HEK293T (cell line): ENCODE results near the gene DNMT1.

Experiments
- ARNT ChIP-seq: fragments of 450-650 bp; IDR thresholded peaks from 2 replicates; pipeline ENCODE4 v1.6.1; 2017; ENCODE audit warnings: mild to moderate bottlenecking
- BHLHE40 ChIP-seq: fragments of 450-650 bp; IDR thresholded peaks from 2 replicates; pipeline ENCODE4 v1.6.1; 2016; ENCODE audit warnings: mild to moderate bottlenecking, moderate library complexity, borderline replicate concordance
- CTBP1 ChIP-seq: fragments of 450-650 bp; IDR thresholded peaks from 2 replicates; pipeline ENCODE4 v1.6.1; 2016; ENCODE audit warnings: borderline replicate concordance
- FOXA1 ChIP-seq: fragments of 450-650 bp; IDR thresholded peaks from 2 replicates; pipeline ENCODE4 v1.6.1; 2016; ENCODE audit warnings: mild to moderate bottlenecking
- FOXM1 ChIP-seq: fragments of 450-650 bp; IDR thresholded peaks from 2 replicates; pipeline ENCODE4 v1.6.1; 2017; ENCODE audit warnings: mild to moderate bottlenecking, borderline replicate concordance
- HDGF ChIP-seq: fragments of 450-650 bp; IDR thresholded peaks from 2 replicates; pipeline ENCODE4 v1.6.1; 2017; ENCODE audit warnings: antibody characterized with exemption, borderline replicate concordance
- LEF1 ChIP-seq: fragments of 450-650 bp; IDR thresholded peaks from 2 replicates; pipeline ENCODE4 v1.6.1; 2017; ENCODE audit warnings: mild to moderate bottlenecking, borderline replicate concordance
- SP1 ChIP-seq: fragments of 450-650 bp; IDR thresholded peaks from 2 replicates; pipeline ENCODE4 v1.6.1; 2017
- SUZ12 ChIP-seq: fragments of 450-650 bp; IDR thresholded peaks from 2 replicates; pipeline ENCODE4 v1.6.1; 2016; ENCODE audit warnings: mild to moderate bottlenecking
- TARDBP ChIP-seq: fragments of 450-650 bp; IDR thresholded peaks from 2 replicates; pipeline ENCODE4 v1.6.1; 2016
- ZNF384 ChIP-seq: fragments of 450-650 bp; IDR thresholded peaks from 2 replicates; pipeline ENCODE4 v1.6.1; 2016

- TF ChIP-seq SUZ12 (no peak), FOXA1 (no peak), ZNF384 (no peak), SP1 (no peak), FOXM1 (no peak), HDGF (no peak), CTBP1 (no peak), TARDBP (no peak), LEF1 (no peak), ARNT (no peak), BHLHE40 (no peak)
Measured at GRCh38 chr19:10120538-10121189, 74.1 kb downstream of the DNMT1 start.
